LNCaP clone FGC (cell line): ENCODE data around the gene ADGRL1.
"Not testable (repeated sequence)": the region's sequence is repeated elsewhere in the genome, so short reads cannot be mapped to it uniquely, and the experiment has no call there.

Experiments used
- DNase-seq: peaks from one replicate; pipeline ENCODE4 v3.0.0-alpha.2; 2011; ENCODE audit warnings: low read depth
- H3K4me3 ChIP-seq: 2 replicates; pipeline ENCODE4 v1.5.1; 2011; ENCODE audit warnings: mild to moderate bottlenecking, low read depth, low read length, control low read depth
- TF ChIP-seq, protein P1 (sequence below): IDR thresholded peaks from 2 replicates; pipeline ENCODE4 v1.5.1; 2012; ENCODE audit warnings: mild to moderate bottlenecking; ENCODE audit not compliant: control insufficient read depth, insufficient read depth; ENCODE audit errors: extremely low read depth

ADGRL1 gene

DNA sequence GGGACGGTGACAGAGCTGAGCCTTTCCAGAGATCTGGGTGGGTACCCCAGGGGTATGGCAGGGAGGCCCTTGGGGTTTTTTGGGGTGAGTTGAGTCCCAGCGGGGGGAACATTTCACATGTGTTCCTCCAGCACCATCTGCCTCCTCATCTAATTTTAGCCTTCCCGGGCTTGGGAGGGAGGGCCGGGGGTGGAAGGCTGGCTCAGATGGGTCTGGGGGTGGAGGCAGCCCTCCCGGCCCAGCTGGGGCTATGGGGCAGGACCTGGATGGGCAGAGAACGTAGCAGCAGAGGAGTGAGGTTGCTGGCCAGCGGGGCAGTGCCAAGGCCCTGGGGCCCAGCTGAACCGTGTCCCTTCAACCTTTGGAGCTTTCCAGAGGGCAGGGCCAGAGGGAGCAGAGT is 23.5 kb downstream of the ADGRL1 start:
- no peak for DNase-seq
- TF ChIP-seq, protein P1, sequence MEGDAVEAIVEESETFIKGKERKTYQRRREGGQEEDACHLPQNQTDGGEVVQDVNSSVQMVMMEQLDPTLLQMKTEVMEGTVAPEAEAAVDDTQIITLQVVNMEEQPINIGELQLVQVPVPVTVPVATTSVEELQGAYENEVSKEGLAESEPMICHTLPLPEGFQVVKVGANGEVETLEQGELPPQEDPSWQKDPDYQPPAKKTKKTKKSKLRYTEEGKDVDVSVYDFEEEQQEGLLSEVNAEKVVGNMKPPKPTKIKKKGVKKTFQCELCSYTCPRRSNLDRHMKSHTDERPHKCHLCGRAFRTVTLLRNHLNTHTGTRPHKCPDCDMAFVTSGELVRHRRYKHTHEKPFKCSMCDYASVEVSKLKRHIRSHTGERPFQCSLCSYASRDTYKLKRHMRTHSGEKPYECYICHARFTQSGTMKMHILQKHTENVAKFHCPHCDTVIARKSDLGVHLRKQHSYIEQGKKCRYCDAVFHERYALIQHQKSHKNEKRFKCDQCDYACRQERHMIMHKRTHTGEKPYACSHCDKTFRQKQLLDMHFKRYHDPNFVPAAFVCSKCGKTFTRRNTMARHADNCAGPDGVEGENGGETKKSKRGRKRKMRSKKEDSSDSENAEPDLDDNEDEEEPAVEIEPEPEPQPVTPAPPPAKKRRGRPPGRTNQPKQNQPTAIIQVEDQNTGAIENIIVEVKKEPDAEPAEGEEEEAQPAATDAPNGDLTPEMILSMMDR, result no peak
- no peak overlapping the region for H3K4me3 ChIP-seq

DNA sequence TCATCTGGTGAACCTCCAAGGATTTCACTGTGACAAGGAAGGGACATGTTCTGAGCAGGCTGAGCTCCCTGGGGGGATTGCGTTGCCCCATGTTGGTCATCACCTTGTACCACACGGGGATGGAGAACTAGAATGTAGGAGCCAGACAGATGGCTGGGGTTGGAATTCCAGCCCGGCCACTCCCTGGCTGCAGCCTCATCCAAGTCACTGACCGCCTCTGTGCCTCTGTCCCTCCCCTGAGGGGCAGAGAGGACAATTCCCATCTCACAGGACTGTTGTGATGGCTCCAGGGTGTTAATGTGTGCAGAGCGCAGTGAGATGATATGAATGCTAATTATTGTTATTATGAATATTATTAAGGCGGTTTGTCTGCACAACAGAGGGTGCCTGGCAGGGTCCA is 24.1 kb downstream of the ADGRL1 start:
- no peak overlapping the region for H3K4me3 ChIP-seq
- no peak for DNase-seq
- TF ChIP-seq, protein P1, result no peak

DNA sequence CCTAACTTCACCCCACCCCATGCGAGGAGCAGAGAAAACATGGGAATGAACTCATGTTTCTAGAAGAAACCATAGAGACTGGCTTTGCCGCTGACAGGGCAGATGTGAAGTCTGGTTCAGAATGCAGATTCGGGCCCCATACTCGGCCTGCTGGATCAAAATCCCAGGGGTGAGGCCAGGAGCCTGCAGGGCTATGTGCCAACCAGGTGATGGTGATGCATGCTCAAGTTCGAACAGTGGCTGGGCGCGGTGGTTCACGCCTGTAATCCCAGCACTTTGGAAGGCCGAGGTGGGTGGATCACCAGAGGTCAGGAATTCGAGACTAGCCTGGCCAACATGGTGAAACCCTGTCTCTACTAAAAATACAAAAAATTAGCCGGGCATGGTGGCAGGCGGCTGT is 24.8 kb downstream of the ADGRL1 start:
- H3K4me3 ChIP-seq, DNase-seq: not testable (repeated sequence)

DNA sequence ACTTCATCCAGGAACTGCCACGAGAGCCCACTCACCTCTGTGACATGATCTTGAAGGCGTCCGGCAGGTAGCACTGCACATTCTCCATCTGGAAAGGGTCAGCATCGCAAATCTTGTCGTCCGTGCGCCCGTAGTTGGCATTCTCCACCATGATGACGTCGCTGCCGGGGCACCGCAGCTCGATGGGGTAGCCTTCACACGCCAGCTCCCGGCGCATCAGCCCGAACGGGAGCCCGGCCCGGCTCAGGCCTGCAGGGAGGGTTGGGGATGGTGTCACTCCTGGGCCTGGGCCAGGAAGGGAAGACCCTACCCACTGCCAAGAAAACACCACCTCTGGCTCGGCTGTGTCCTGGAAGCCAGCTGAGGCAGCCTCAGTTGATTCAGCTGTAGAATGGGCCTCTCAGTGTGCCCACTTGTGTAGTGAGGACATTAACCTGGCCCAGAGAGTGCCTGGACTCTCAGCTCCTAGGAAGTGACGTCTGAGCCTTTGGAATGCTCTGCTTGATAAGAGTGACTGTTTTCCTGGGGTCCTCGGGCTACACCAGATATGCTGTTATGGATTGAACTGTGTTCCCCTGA is 28.4 kb downstream of the ADGRL1 start:
- no peak overlapping the region for H3K4me3 ChIP-seq
- DNase-seq, result no peak
- TF ChIP-seq, protein P1, result no peak

DNA sequence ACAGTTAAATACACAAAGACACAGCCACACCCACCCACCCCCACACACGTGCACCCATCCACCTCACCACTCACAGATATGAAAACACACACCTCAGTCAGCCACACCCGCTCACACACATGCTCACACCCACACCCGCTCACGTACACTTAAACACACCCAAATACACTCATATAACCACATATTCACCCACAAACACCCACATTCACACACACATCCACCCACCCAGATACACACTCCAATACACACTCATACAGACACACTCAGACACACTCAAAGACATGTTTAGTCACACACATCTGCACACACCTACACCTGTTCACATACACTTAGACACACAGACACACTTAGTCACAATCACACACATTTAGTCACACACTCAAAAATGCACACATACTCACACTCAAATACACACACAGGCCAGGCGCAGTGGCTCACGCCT is 30.6 kb downstream of the ADGRL1 start:
- no peak for DNase-seq
- TF ChIP-seq, protein P1, result no peak
- H3K4me3 ChIP-seq, result no peak overlapping the region

DNA sequence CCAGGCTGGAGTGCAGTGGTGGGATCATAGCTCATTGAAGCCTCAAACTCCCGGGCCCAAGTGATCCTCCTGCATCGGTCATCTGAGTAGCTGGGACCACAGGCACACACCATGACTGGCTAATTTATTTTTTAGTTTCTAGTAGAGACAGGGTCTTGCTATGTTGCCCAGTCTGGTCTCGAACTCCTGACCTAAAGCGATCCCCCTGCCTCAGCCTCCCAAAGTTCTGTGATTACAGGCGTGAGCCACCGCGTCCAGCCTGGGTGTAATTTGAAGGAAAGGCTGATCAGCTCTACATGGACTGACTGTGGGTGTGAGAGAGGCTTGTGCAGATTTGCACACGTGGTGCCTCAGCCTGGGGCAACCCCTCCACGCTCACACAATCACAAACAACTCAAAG is 31.1 kb downstream of the ADGRL1 start:
- no peak overlapping the region for H3K4me3 ChIP-seq
- DNase-seq, result no peak
- TF ChIP-seq, protein P1, result no peak

DNA sequence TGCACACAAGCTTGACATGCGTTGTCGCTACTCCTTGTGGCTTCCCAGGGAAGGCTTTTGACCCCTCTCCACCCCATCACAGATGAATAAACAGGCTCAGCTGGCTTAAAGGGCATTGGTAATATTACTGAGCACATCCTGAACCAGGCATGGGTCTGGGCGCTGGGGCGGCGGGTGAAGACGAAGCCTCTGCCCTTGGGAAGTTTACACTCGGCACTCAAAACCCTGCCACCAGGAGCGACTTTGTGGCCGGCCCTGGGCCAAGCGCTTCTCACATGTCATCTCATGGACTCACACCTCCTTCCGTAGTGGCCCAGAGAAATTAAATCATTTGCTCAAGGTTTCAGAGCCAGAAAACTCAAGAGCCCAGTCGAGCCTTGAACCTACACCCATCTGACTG is 37.0 kb downstream of the ADGRL1 start:
- no peak for DNase-seq
- H3K4me3 ChIP-seq, result no peak overlapping the region

More for the DNA sequence above, 37.0 kb downstream of the ADGRL1 start:
- TF ChIP-seq, protein P1, result no peak
